Esophagus muscularis mucosa (tissue), 4 donors: ENCODE measurements around the gene MAP2K6.

Experiments
- CTCF ChIP-seq, 3 experiments: fragments of 200-600 bp in 2 of 3; fragments of 450-650 bp in 1 of 3; sonication (generic) in 2 of 3; IDR thresholded peaks; one replicate each; pipeline ENCODE4 v1.5.1; 2017 to 2019; ENCODE audit warnings: antibody characterized with exemption in 3 of 3, mild to moderate bottlenecking in 2 of 3, moderate library complexity in 1 of 3
- EP300 ChIP-seq: sonication (generic); formaldehyde crosslinking; IDR thresholded peaks from one replicate; pipeline ENCODE4 v1.6.1; 2017; ENCODE audit warnings: antibody characterized with exemption
- POLR2A ChIP-seq: fragments of 450-650 bp; IDR thresholded peaks from one replicate; pipeline ENCODE4 v1.6.1; 2017; ENCODE audit warnings: antibody characterized with exemption, moderate library complexity, mild to moderate bottlenecking, low read depth
- POLR2AphosphoS5 ChIP-seq, 2 donors: sonication (generic); formaldehyde crosslinking; IDR thresholded peaks; one replicate each; pipeline ENCODE4 v1.6.1; 2017; ENCODE audit warnings: antibody characterized with exemption in 2 of 2

GRCh38 chr17:69547947-69548346 is 133.4 kb downstream of the MAP2K6 start:
- TF ChIP-seq POLR2A, result no peak
- no peak for TF ChIP-seq EP300
- no peak for TF ChIP-seq CTCF (IDR thresholded peaks at IDR 0.05)
- TF ChIP-seq POLR2AphosphoS5 (IDR thresholded peaks at IDR 0.05), result no peak
